ENCODE results near the gene TEX30.

Gene TEX30

GRCh38 chr13:102815788-102816187 is 42.2 kb upstream of the TEX30 start:
- Histone ChIP-seq H3K4me3 (ENCODE audit: low read depth, low read length) (no peak overlapping the region), H3K79me2 (ENCODE audit: control insufficient read depth, insufficient read depth, low read length, poor library complexity) (no peaks in the 10 kb centered on the region), H2BK5ac (ENCODE audit: low read depth, low read length, poor library complexity) (no peak overlapping the region), H2BK12ac (ENCODE audit: low read length) (no peak overlapping the region), H3K9me3 (ENCODE audit: insufficient read depth, low read depth, low read length) (no peaks in the 10 kb centered on the region), H3K23ac (ENCODE audit: low read length) (no peak overlapping the region), H3K14ac (ENCODE audit: low read length) (no peak overlapping the region), H3K79me1 (ENCODE audit: low read length) (peaks cover 3% of the 10 kb centered on the region), H3K18ac (ENCODE audit: low read length) (no peak overlapping the region), H3K4me1 (ENCODE audit: control insufficient read depth in 1 of 2, insufficient read depth in 2 of 2, low read length in 2 of 2) (peaks cover 0 to 2% of the 10 kb centered on the region in 2 experiments), H2AK5ac (ENCODE audit: low read length) (no peak overlapping the region), H4K12ac (ENCODE audit: low read depth, low read length) (no peak overlapping the region), H4K8ac (ENCODE audit: low read depth, low read length) (no peak overlapping the region), H3K27me3 (ENCODE audit: insufficient read depth, low read length) (no peaks in the 10 kb centered on the region), H3K36me3 (ENCODE audit: control insufficient read depth in 1 of 2, insufficient read depth in 2 of 2, low read length in 2 of 2) (peaks cover 0 to under 1% of the 10 kb centered on the region in 2 experiments), H4K91ac (ENCODE audit: low read depth, low read length) (no peak overlapping the region), H3K4me2 (ENCODE audit: low read length) (no peak overlapping the region), H2BK120ac (ENCODE audit: insufficient read depth, low read length, poor library complexity) (no peak overlapping the region), H3K4ac (ENCODE audit: low read depth, low read length) (no peak overlapping the region), H2AFZ (ENCODE audit: insufficient read depth, low read length, poor library complexity) (no peak overlapping the region), H3K9ac (ENCODE audit: low read length) (no peak overlapping the region), H3K27ac (ENCODE audit: low read depth, low read length) (no peak overlapping the region)
- WGBS (ENCODE audit: extremely low coverage, insufficient coverage, insufficient read length): no CpG with 5 or more reads among the region's 5 CpGs
- no peak for DNase-seq

- H3K18ac ChIP-seq (ENCODE audit: low read length): no peak overlapping the region
- peaks cover 0 to 2% of the 10 kb centered on the region in 2 experiments for H3K4me1 ChIP-seq (ENCODE audit: control insufficient read depth in 1 of 2, insufficient read depth in 2 of 2, low read length in 2 of 2)
- H2BK5ac ChIP-seq (ENCODE audit: low read depth, low read length, poor library complexity): no peak overlapping the region
- no peak overlapping the region for H2AK5ac ChIP-seq (ENCODE audit: low read length)
- peak; percentile 4 to 45 for DNase-seq
- no peak overlapping the region for H3K4me3 ChIP-seq (ENCODE audit: low read depth, low read length)
- no peak overlapping the region for H2BK12ac ChIP-seq (ENCODE audit: low read length)
- no peak overlapping the region for H3K14ac ChIP-seq (ENCODE audit: low read length)
- H3K27me3 ChIP-seq (ENCODE audit: insufficient read depth, low read length): no peaks in the 10 kb centered on the region
- WGBS (ENCODE audit: extremely low coverage, insufficient coverage, insufficient read length): no CpG with 5 or more reads among the region's 6 CpGs
- H3K27ac ChIP-seq (ENCODE audit: low read depth, low read length): no peak overlapping the region
- no peaks in the 10 kb centered on the region for H3K9me3 ChIP-seq (ENCODE audit: insufficient read depth, low read depth, low read length)
- no peaks in the 10 kb centered on the region for H3K79me2 ChIP-seq (ENCODE audit: control insufficient read depth, insufficient read depth, low read length, poor library complexity)
- H3K4ac ChIP-seq (ENCODE audit: low read depth, low read length): no peak overlapping the region
- no peak overlapping the region for H4K91ac ChIP-seq (ENCODE audit: low read depth, low read length)
- H3K79me1 ChIP-seq (ENCODE audit: low read length): peaks cover 3% of the 10 kb centered on the region
- H2AFZ ChIP-seq (ENCODE audit: insufficient read depth, low read length, poor library complexity): no peak overlapping the region
- no peak overlapping the region for H4K12ac ChIP-seq (ENCODE audit: low read depth, low read length)
- no peak overlapping the region for H3K4me2 ChIP-seq (ENCODE audit: low read length)
- no peak overlapping the region for H3K9ac ChIP-seq (ENCODE audit: low read length)
- no peak overlapping the region for H4K8ac ChIP-seq (ENCODE audit: low read depth, low read length)
- H3K36me3 ChIP-seq (ENCODE audit: control insufficient read depth in 1 of 2, insufficient read depth in 2 of 2, low read length in 2 of 2): peaks cover 1 to 3% of the 10 kb centered on the region in 2 experiments
- no peak overlapping the region for H3K23ac ChIP-seq (ENCODE audit: low read length)
- no peak overlapping the region for H2BK120ac ChIP-seq (ENCODE audit: insufficient read depth, low read length, poor library complexity)
These were observed 41.2 kb upstream of the TEX30 start for GRCh38 chr13:102814793-102815192.

GRCh38 chr13:102814025-102814607 is 40.5 kb upstream of the TEX30 start:
- H3K18ac ChIP-seq (ENCODE audit: low read length): no peak overlapping the region
- H3K9me3 ChIP-seq (ENCODE audit: insufficient read depth, low read depth, low read length): no peaks in the 10 kb centered on the region
- peak overlapping the region; percentile 9 for H2BK12ac ChIP-seq (ENCODE audit: low read length)
- H2BK5ac ChIP-seq (ENCODE audit: low read depth, low read length, poor library complexity): no peak overlapping the region
- H2AK5ac ChIP-seq (ENCODE audit: low read length): no peak overlapping the region
- H3K79me1 ChIP-seq (ENCODE audit: low read length): peaks cover 3% of the 10 kb centered on the region
- no peak overlapping the region for H3K4me2 ChIP-seq (ENCODE audit: low read length)
- H2AFZ ChIP-seq (ENCODE audit: insufficient read depth, low read length, poor library complexity): no peak overlapping the region
- no CpG with 5 or more reads among the region's 7 CpGs for WGBS (ENCODE audit: extremely low coverage, insufficient coverage, insufficient read length)
- no peak for DNase-seq
- no peak overlapping the region for H4K8ac ChIP-seq (ENCODE audit: low read depth, low read length)
- peak overlapping the region; percentile 4 for H2BK120ac ChIP-seq (ENCODE audit: insufficient read depth, low read length, poor library complexity)
- no peak overlapping the region for H3K4me3 ChIP-seq (ENCODE audit: low read depth, low read length)
- no peak overlapping the region for H3K14ac ChIP-seq (ENCODE audit: low read length)
- peaks cover 1 to 3% of the 10 kb centered on the region in 2 experiments for H3K36me3 ChIP-seq (ENCODE audit: control insufficient read depth in 1 of 2, insufficient read depth in 2 of 2, low read length in 2 of 2)
- no peak overlapping the region for H4K12ac ChIP-seq (ENCODE audit: low read depth, low read length)
- H3K27ac ChIP-seq (ENCODE audit: low read depth, low read length): no peak overlapping the region
- H3K79me2 ChIP-seq (ENCODE audit: control insufficient read depth, insufficient read depth, low read length, poor library complexity): no peaks in the 10 kb centered on the region
- no peak overlapping the region for H3K9ac ChIP-seq (ENCODE audit: low read length)
- no peak overlapping the region for H3K4ac ChIP-seq (ENCODE audit: low read depth, low read length)
- no peak overlapping the region for H3K23ac ChIP-seq (ENCODE audit: low read length)
- no peak overlapping the region for H4K91ac ChIP-seq (ENCODE audit: low read depth, low read length)
- H3K4me1 ChIP-seq (ENCODE audit: control insufficient read depth in 1 of 2, insufficient read depth in 2 of 2, low read length in 2 of 2): peaks cover 0 to 2% of the 10 kb centered on the region in 2 experiments
- H3K27me3 ChIP-seq (ENCODE audit: insufficient read depth, low read length): no peaks in the 10 kb centered on the region

GRCh38 chr13:102812611-102813287 is 39.2 kb upstream of the TEX30 start:
- Histone ChIP-seq H3K79me2 (ENCODE audit: control insufficient read depth, insufficient read depth, low read length, poor library complexity) (no peaks in the 10 kb centered on the region), H2BK5ac (ENCODE audit: low read depth, low read length, poor library complexity) (peak overlapping the region; percentile 71), H3K27me3 (ENCODE audit: insufficient read depth, low read length) (no peaks in the 10 kb centered on the region), H3K36me3 (ENCODE audit: control insufficient read depth in 1 of 2, insufficient read depth in 2 of 2, low read length in 2 of 2) (peaks cover 1 to 3% of the 10 kb centered on the region in 2 experiments), H4K8ac (ENCODE audit: low read depth, low read length) (peak overlapping the region; percentile 55), H3K9ac (ENCODE audit: low read length) (no peak overlapping the region), H3K9me3 (ENCODE audit: insufficient read depth, low read depth, low read length) (no peaks in the 10 kb centered on the region), H3K23ac (ENCODE audit: low read length) (no peak overlapping the region), H3K4ac (ENCODE audit: low read depth, low read length) (no peak overlapping the region), H2BK120ac (ENCODE audit: insufficient read depth, low read length, poor library complexity) (no peak overlapping the region), H3K4me2 (ENCODE audit: low read length) (peak overlapping the region; percentile 55), H3K14ac (ENCODE audit: low read length) (peak overlapping the region; percentile 24), H2AK5ac (ENCODE audit: low read length) (no peak overlapping the region), H2AFZ (ENCODE audit: insufficient read depth, low read length, poor library complexity) (peak overlapping the region; percentile 42), H2BK12ac (ENCODE audit: low read length) (peak overlapping the region; percentile 0), H3K79me1 (ENCODE audit: low read length) (peaks cover 3% of the 10 kb centered on the region), H3K27ac (ENCODE audit: low read depth, low read length) (peak overlapping the region; percentile 85), H3K18ac (ENCODE audit: low read length) (peak overlapping the region; percentile 45), H3K4me1 (ENCODE audit: control insufficient read depth in 1 of 2, insufficient read depth in 2 of 2, low read length in 2 of 2) (no peaks in the 10 kb centered on the region), H4K91ac (ENCODE audit: low read depth, low read length) (peak overlapping the region; percentile 45), H4K12ac (ENCODE audit: low read depth, low read length) (no peak overlapping the region), H3K4me3 (ENCODE audit: low read depth, low read length) (no peak overlapping the region)
- no peak for DNase-seq
